Endothelial cell of umbilical vein (primary cell): ENCODE measurements around the gene POLR2F. TPM values are rescaled to one million over a fixed set of nuclear protein-coding genes. Genes with fewer than 3 reads are reported as not detected.

ENCODE experiments used
- BruUV-seq: library from RNA; stranded (reverse); fragments of 400-500 nt; replicated peaks from 2 replicates; lab custom pipeline; 2021; lab: Mats Ljungman, UMichigan
- CTCF ChIA-PET: fragments of 300-600, 350-600 bp; sonication (Branson Sonifier 250); formaldehyde crosslinking; loops from one replicate; lab custom pipeline; 2021; ENCODE audit warnings: antibody characterized with exemption, inconsistent platforms; lab: Charles Lee
- POLR2A ChIA-PET: fragments of 300-600, 350-600 bp; sonication (Branson Sonifier 250); formaldehyde crosslinking; loops from one replicate; lab custom pipeline; 2021; ENCODE audit warnings: antibody characterized with exemption, inconsistent platforms; lab: Charles Lee
- DNase-seq: peaks from one replicate; pipeline ENCODE4 v3.0.0-alpha.2; 2011; ENCODE audit warnings: low read depth, low spot score
- FAIRE-seq: peaks from 2 replicates; lab custom pipeline; 2011; peaks lifted over from hg19 to GRCh38; lab: Jason Lieb, UNC
- H2AFZ ChIP-seq: 2 replicates; pipeline ENCODE4 v1.6.0; 2012; ENCODE audit warnings: low read depth, low read length, control low read depth, inconsistent platforms
- H3K27ac ChIP-seq: 2 replicates; pipeline ENCODE4 v1.5.1; 2011; ENCODE audit warnings: low read depth, mild to moderate bottlenecking, control low read depth, low read length, moderate library complexity; ENCODE audit not compliant: insufficient read depth
- H3K27me3 ChIP-seq, 2 experiments: 2 replicates each; pipeline versions ENCODE4 v1.6.0 to v1.6.1; 2011; ENCODE audit warnings: low read length in 2 of 2, mixed read lengths in 1 of 2; ENCODE audit not compliant: control insufficient read depth in 2 of 2, insufficient read depth in 2 of 2
- H3K36me3 ChIP-seq, 2 experiments: 2 replicates in 1 of 2; 3 replicates in 1 of 2; pipeline ENCODE4 v1.5.1; 2011; ENCODE audit warnings: low read length in 2 of 2, mild to moderate bottlenecking in 1 of 2, moderate library complexity in 1 of 2; ENCODE audit not compliant: control insufficient read depth in 2 of 2, insufficient read depth in 2 of 2; ENCODE audit errors: extremely low read depth in 1 of 2
- H3K4me1 ChIP-seq: 3 replicates; pipeline ENCODE4 v1.5.1; 2011; ENCODE audit warnings: mild to moderate bottlenecking, low read length; ENCODE audit not compliant: control insufficient read depth, insufficient read depth; ENCODE audit errors: extremely low read depth
- H3K4me2 ChIP-seq: 2 replicates; pipeline ENCODE4 v1.6.1; 2011; ENCODE audit warnings: low read length, control low read depth, mixed read lengths; ENCODE audit not compliant: insufficient read depth
- H3K4me3 ChIP-seq, 3 experiments: fragments of 200-600 bp in 1 of 3; sonication (generic), shearing (Covaris generic) in 1 of 3; replicated peaks in 1 of 3; 2 replicates each; pipeline ENCODE4 v1.5.1; 2011 to 2016; ENCODE audit warnings: control low read depth in 3 of 3, low read length in 3 of 3, mild to moderate bottlenecking in 2 of 3, inconsistent platforms in 1 of 3, low read depth in 1 of 3, moderate library complexity in 1 of 3; ENCODE audit not compliant: insufficient read depth in 1 of 3
- H3K79me2 ChIP-seq: 2 replicates; pipeline ENCODE4 v1.6.0; 2012; ENCODE audit warnings: low read length, inconsistent platforms; ENCODE audit not compliant: control insufficient read depth, insufficient read depth
- H3K9ac ChIP-seq: replicated peaks from 2 replicates; pipeline ENCODE3; 2011; ENCODE audit warnings: low read length, control low read depth; ENCODE audit not compliant: insufficient read depth; ENCODE audit errors: extremely low read depth
- H3K9me1 ChIP-seq: replicated peaks from 3 replicates; pipeline ENCODE4 v1.6.0; 2011; ENCODE audit warnings: mild to moderate bottlenecking, low read length; ENCODE audit not compliant: control insufficient read depth, insufficient read depth; ENCODE audit errors: extremely low read depth
- H3K9me3 ChIP-seq: replicated peaks from 2 replicates; pipeline ENCODE4 v1.5.1; 2012; ENCODE audit warnings: low read length, inconsistent platforms; ENCODE audit not compliant: control insufficient read depth, insufficient read depth
- H4K20me1 ChIP-seq: replicated peaks from 2 replicates; pipeline ENCODE3; 2011; ENCODE audit warnings: mild to moderate bottlenecking, low read length; ENCODE audit not compliant: control insufficient read depth, insufficient read depth; ENCODE audit errors: extremely low read depth
- CTCF ChIP-seq, 2 donors: IDR thresholded peaks; 1 replicate in 1 of 2; 2 replicates in 1 of 2; pipeline ENCODE4 v1.5.1; 2011; ENCODE audit warnings: low read length in 2 of 2, mild to moderate bottlenecking in 2 of 2, moderate library complexity in 2 of 2, control low read depth in 1 of 2, inconsistent platforms in 1 of 2, low read depth in 1 of 2; ENCODE audit not compliant: insufficient read depth in 1 of 2; ENCODE audit errors: extremely low read depth in 1 of 2
- EZH2 ChIP-seq: IDR thresholded peaks from 2 replicates; pipeline ENCODE4 v1.6.1; 2012; ENCODE audit warnings: borderline replicate concordance, low read depth, mild to moderate bottlenecking, moderate library complexity, low read length, inconsistent platforms; ENCODE audit not compliant: severe bottlenecking
- FOS ChIP-seq: IDR thresholded peaks from 2 replicates; pipeline ENCODE4 v1.6.1; 2011; ENCODE audit warnings: mild to moderate bottlenecking, low read length, moderate library complexity, borderline replicate concordance; ENCODE audit not compliant: insufficient read depth
- GATA2 ChIP-seq: IDR thresholded peaks from 2 replicates; pipeline ENCODE4 v1.7.0; 2011; ENCODE audit warnings: low read depth, mild to moderate bottlenecking, moderate library complexity, mixed read lengths, low read length; ENCODE audit not compliant: insufficient read length, insufficient read depth
- JUN ChIP-seq: IDR thresholded peaks from 2 replicates; pipeline ENCODE4 v1.6.1; 2011; ENCODE audit warnings: borderline replicate concordance, low read depth; ENCODE audit not compliant: insufficient read length, insufficient read depth
- MAX ChIP-seq: IDR thresholded peaks from 2 replicates; pipeline ENCODE4 v1.6.1; 2011; ENCODE audit not compliant: insufficient read depth, insufficient read length
- MYC ChIP-seq: IDR thresholded peaks from one replicate; pipeline ENCODE4 v1.6.1; 2011; ENCODE audit warnings: mild to moderate bottlenecking, low read depth, low read length
- POLR2A ChIP-seq: IDR thresholded peaks from 2 replicates; pipeline ENCODE4 v1.6.1; 2012; ENCODE audit warnings: low read depth, mild to moderate bottlenecking, control low read depth, low read length
- POLR2AphosphoS5 ChIP-seq: IDR thresholded peaks from 2 replicates; pipeline ENCODE4 v1.6.1; 2012; ENCODE audit warnings: low read depth, mild to moderate bottlenecking, control low read depth, low read length, moderate library complexity; ENCODE audit not compliant: insufficient read depth
- dilution Hi-C: fragments of 300-500 bp; cut with MboI; formaldehyde crosslinking; loops from one replicate; pipeline ENCODE4 v1.15.0; 2019; ENCODE audit warnings: low sequenced_read_pairs; ENCODE audit not compliant: extremely low pct_ligation_motif_present
- intact Hi-C: fragments of 100-400 bp; cut with micrococcal nuclease; formaldehyde crosslinking; loops from one replicate; pipeline ENCODE4 v1.10.0; 2022
- polyA plus RNA-seq, 4 experiments: library from polyadenylated mRNA; depleted of rRNA in 3 of 4; stranded (reverse) in 3 of 4; unstranded in 1 of 4; fragments of >200 nt; gene quantifications; 2 replicates each; pipeline versions ENCODE4 v1.2.1 to v1.2.3, GENCODE V29; 2011 to 2012; ENCODE audit warnings: missing spikeins in 1 of 4
- total RNA-seq: library from RNA; stranded (reverse); gene quantifications from 2 replicates; pipeline ENCODE4 v1.2.3, GENCODE V29; 2021

POLR2F gene
- total and polyA plus RNA-seq, 2 donors (not counting 3 experiments of a cell fraction or from before 2014, with no cell fraction given): 106 to 112 TPM

- H2AFZ ChIP-seq: no peak overlapping the region
- TF ChIP-seq CTCF (IDR thresholded peaks at IDR 0.05; ENCODE audit: extremely low read depth in 1 of 2, insufficient read depth in 1 of 2, low read depth in 1 of 2, low read length in 2 of 2) (no peak), GATA2 (no peak), POLR2A (no peak), POLR2AphosphoS5 (no peak), JUN (no peak), MYC (no peak), FOS (no peak), EZH2 (no peak), MAX (no peak)
- DNase-seq (no peak), FAIRE-seq (no peak)
- H3K79me2 ChIP-seq: peaks cover 25% of the 10 kb centered on the region
- no peaks in the 10 kb centered on the region for H4K20me1 ChIP-seq
- intact Hi-C loops: no loop called here
- BruUV-seq: no TSS peak
- CTCF ChIA-PET: interaction anchor here (1.8 kb wide), 1 partner anchor 24 kb away, joined by 5 read pairs; no protein-coding TSS in a partner anchor
- dilution Hi-C loops: no loop called here
- H3K4me2 ChIP-seq: no peak overlapping the region
- no peak overlapping the region for H3K9ac ChIP-seq
- no peaks in the 10 kb centered on the region for H3K9me1 ChIP-seq
- no peak overlapping the region for H3K4me3 ChIP-seq
- peaks cover 2 to 13% of the 10 kb centered on the region in 2 experiments for H3K36me3 ChIP-seq
- H3K27ac ChIP-seq: no peak overlapping the region
- H3K4me1 ChIP-seq: peaks cover 8% of the 10 kb centered on the region
- no peaks in the 10 kb centered on the region for H3K9me3 ChIP-seq
- H3K27me3 ChIP-seq: no peaks in the 10 kb centered on the region
- POLR2A ChIA-PET: no interaction called here
Measured at GRCh38 chr22:37911697-37912096, 41.8 kb upstream of the POLR2F start.
